Measurements from ENCODE around the gene SPTBN1.
"Not testable (repeated sequence)": the region's sequence is repeated elsewhere in the genome, so short reads cannot be mapped to it uniquely, and the experiment has no call there.

SPTBN1 gene

DNA sequence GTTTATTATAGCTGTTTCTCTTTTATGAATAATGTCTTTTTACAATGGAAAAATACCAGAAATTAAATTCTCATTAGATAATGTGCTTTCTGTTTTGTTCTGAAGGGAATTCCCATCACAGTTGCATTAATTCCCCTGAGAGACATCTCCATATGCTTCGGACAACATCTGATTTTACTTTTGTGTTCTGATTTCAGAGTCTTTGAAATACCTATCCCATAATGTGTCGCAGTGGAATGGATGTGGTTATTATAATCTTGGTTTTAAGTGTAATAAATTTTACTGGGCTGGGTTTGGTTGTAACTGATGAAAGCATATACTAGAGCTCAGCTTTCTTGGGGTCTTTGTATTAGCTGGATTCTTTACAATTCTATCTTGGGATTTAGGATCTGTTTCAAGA lies 12.5 kb downstream of the SPTBN1 start:
- no peak overlapping the region for H3K4me3 ChIP-seq (ENCODE audit: low read depth, low read length)

DNA sequence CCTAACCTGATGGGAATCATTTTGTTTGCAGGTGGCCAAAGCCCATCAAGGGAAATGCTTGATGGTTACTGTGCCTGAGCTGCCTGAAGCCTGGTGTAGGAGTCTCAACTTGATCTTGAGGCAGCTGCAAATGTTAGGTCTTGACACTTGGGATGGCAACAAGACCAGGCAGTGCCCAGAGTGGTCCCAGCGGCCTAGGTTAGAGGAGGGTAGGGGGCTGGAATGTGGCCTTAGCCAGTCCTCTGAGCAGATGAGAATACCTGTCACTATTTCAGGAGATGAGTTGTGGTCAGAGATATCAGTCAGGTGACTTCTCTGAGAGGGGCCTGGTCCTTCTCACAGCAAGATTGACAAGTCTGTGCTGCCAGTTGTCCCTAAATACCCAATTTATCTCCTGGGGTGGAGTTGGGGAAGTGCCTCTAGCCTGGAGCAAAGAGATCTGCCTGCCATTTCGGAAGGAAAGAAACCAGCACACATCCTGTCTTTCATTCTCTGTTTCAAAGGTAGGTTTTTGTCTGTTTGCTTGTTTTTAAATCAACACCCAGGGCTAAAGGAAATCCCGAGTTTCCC lies 13.4 kb downstream of the SPTBN1 start:
- no peak overlapping the region for H3K4me3 ChIP-seq (ENCODE audit: low read depth, low read length)

DNA sequence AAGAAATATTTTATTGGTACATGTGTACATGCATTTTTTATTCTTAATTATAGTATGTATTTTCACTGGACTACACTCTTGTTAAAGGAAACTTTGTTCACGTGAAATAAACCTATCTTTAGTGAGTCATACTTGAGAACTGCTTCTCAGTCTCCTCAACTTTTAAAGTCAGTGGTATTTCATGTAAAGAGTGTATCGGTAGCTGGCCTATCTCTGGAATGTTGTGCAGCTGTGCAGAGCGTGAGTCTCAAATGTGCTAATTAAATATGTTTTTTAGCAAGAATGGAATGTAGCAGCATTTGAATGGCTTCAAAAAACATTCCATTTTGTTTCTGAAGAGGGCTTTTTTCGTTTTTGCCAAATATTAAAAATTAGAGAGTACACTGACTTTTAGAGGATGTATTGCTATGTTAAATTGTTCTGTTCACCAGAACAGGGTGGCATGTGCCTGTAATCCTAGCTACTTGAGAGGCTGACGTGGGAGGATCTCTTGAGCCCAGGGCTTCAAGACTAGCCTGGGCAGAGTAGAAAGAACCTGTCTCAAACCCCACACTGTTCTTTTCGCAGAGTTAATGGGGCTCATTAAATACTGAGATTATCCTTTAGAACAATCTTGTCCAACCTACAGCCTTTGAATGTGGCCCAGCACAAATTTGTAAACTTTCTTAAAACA lies 14.3 kb downstream of the SPTBN1 start:
- H3K4me3 ChIP-seq (ENCODE audit: low read depth, low read length), result no peak overlapping the region

DNA sequence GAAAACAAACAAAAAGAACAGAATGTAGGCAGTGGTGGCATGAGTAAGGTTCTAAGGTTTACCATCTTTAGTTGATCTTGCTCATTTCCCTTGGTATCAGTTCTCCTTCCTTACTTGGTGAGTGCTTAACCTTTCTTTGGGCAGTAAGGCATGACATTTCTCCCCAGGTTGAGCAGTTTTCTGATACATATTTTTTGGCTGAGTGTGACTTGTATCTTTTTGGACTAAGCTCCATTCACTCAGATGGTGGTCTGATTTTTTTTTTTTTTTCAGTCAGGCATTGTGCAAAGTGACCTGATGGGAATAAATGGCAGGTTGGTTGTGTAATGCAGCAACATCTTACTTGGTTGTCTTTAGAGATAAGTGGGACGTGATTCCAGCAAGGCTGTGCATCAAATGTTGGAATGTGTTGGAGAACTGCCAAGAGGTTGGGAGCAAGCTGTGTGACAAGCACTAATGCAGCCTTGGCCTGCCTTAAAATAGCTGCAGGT lies 15.1 kb downstream of the SPTBN1 start:
- no peak overlapping the region for H3K4me3 ChIP-seq (ENCODE audit: low read depth, low read length)

DNA sequence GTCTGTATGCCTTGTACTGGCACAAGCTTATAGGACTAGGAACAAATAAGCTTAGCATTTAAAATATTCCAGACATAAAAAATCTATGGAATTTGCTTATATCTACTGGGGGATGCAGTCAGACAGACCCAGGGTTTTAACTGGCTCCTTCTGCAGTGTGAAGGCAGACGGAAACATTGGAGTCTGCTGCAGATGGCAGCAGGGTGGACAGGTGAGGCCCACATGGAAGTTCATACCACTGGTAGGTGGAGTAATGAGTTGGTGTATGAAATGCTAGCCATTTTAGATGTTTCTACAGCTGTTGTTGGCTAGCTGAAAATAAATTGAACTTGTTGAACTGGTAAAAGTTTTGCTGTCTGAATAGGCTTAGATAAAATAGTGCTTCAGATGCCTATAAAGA lies 17.7 kb downstream of the SPTBN1 start:
- no peak overlapping the region for H3K4me3 ChIP-seq (ENCODE audit: low read depth, low read length)

DNA sequence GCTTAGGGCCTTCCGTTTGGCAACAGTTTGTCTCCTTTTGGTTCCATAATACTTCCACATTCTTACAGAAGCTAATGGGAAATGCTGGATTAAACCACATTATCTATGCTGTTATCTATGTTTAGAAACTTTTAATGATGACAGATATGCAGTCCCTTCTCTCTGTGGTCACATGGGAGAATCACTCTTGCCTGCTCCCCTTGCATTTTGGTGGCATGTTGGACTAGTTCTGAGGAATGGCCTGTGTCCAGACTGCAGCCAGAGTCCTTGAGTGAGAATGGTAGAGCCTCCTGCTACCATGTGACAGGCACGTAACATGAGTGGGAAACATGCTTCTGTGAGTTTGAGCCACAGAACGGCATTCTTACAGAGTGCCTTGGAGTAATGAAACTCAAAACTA lies 19.2 kb downstream of the SPTBN1 start:
- no peak overlapping the region for H3K4me3 ChIP-seq (ENCODE audit: low read depth, low read length)

GRCh38 chr2:54475919-54476318 lies 19.8 kb downstream of the SPTBN1 start:
- H3K4me3 ChIP-seq (ENCODE audit: low read depth, low read length), result no peak overlapping the region

- no peak overlapping the region for H3K4me3 ChIP-seq (ENCODE audit: low read depth, low read length)
Observed at GRCh38 chr2:54476852-54477251, 20.7 kb downstream of the SPTBN1 start.

DNA sequence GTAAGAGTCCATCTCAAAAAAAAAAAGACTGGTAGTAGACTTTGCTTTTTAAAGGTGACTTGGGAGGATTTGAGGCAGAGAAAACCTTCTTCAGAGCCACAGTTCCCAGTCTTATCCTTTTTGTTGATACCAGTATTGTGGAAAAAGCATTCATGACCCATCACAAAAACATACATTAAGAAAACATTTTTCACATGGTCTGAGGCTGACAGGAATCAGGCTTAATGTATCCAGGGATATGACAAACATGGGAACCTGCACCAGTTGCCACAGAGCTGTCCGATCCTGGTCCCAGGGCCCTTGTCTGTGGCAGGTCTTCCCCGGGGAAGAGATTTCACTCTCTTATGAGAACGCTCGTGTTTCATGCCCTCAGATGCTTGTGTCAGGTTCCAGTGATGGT lies 21.8 kb downstream of the SPTBN1 start:
- no peak overlapping the region for H3K4me3 ChIP-seq (ENCODE audit: low read depth, low read length)

DNA sequence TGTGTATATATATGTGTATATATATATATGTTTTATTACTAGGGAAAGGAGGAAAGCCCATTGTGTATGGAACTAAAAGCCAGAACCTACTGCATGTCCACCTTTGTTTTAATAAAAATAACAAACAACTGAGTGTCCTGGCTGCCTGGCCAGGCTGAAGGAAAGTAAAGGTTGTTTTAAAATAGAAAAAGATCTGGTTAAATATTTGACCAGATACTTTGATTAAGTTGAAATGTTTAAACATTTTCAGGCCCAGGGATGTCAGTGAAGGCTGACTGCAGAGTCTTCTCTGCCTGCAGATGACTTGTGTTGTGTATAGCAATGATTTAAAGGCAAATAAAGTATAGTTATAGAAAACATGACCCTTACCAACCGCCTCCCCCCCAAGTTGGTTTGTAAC lies 22.8 kb downstream of the SPTBN1 start:
- no peak overlapping the region for H3K4me3 ChIP-seq (ENCODE audit: low read depth, low read length)

DNA sequence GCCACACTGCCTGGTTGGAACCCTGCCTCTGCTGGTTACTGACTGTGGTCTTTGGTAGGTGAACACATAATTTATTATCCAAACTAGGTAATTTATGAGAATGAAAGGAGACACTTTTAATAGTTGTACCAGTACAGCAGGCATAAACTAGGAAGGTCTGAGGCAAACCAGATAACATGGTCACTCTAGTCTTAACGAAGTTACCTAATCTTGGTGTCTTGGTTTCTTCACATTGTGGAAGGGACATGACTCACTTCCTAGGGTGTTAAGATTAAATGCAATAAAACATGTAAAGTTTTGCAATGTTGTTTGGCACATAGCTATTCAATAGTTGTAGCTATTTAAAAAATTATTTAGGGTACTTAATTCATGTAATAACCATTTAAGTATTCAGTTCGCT lies 23.3 kb downstream of the SPTBN1 start:
- no peak overlapping the region for H3K4me3 ChIP-seq (ENCODE audit: low read depth, low read length)

GRCh38 chr2:54480025-54480424 lies 23.9 kb downstream of the SPTBN1 start:
- no peak overlapping the region for H3K4me3 ChIP-seq (ENCODE audit: low read depth, low read length)

DNA sequence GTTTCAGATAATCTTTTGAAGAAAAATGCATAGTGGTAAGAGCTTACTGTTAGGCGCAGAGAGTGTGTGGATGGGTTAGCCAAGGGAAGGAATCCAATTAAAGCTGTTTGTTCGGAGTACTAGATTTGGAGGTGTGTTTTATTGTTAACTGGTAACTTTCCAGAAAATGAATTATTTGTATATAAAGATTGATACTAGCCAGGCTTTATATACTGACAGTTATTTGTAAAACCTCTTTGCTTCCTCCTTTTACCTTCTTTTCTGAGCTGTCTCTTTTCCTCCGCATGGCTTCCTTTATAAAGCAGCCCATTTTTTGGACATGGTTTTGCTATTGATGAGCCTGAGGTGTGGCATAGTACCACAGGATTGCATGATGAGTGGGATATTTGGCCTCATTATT lies 25.6 kb downstream of the SPTBN1 start:
- no peak overlapping the region for H3K4me3 ChIP-seq (ENCODE audit: low read depth, low read length)

DNA sequence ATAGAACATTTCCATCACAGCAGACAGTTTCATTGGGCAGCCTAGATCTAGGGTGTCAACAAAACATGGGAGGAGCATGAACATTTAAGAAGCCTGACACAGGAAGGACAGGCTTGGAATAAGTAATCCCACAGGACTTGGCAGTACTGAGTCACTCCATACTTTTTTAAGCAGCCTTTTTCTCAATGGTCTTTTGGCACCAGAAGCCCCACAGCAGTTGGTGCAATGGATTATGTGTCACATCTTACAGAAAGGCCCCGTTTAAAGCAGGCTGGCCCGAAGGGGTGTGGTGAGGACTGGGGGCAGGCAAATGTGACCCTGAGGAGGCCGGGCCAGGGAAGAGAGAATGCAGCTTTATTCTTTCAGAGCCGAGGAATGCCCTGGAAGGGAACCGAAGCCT lies 26.6 kb downstream of the SPTBN1 start:
- no peak overlapping the region for H3K4me3 ChIP-seq (ENCODE audit: low read depth, low read length)

DNA sequence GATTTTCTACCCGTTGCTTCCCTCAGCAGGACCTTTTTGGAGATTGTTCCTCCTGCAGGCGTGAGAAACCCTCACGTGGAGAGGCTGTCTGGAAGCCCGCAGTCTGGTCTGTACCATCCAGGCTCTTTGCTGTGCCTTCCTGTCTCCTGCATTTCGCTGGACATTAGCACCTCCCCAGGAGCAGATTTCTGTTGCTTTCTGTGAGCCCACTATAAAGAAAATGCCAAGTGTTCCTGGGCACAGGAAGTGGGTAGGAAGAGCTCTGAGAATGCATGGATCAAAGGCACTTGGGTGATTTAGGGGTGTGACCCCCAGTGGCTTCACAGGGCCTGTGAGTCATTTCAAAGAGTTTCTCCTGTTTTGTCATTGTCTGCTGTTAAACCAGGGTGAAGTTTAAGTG lies 27.3 kb downstream of the SPTBN1 start:
- H3K4me3 ChIP-seq (ENCODE audit: low read depth, low read length), result no peak overlapping the region

DNA sequence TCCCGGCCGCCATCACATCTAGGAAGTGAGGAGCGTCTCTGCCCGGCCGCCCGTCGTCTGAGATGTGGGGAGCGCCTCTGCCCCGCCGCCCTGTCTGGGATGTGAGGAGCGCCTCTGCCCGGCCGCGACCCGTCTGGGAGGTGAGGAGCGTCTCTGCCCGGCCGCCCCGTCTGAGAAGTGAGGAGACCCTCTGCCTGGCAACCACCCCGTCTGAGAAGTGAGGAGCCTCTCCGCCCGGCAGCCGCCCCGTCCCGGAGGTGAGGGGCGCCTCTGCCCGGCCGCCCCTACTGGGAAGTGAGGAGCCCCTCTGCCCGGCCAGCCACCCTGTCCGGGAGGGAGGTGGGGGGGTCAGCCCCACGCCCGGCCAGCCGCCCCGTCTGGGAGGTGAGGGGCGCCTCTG lies 29.6 kb downstream of the SPTBN1 start:
- not testable (repeated sequence) for H3K4me3 ChIP-seq (ENCODE audit: low read depth, low read length)

DNA sequence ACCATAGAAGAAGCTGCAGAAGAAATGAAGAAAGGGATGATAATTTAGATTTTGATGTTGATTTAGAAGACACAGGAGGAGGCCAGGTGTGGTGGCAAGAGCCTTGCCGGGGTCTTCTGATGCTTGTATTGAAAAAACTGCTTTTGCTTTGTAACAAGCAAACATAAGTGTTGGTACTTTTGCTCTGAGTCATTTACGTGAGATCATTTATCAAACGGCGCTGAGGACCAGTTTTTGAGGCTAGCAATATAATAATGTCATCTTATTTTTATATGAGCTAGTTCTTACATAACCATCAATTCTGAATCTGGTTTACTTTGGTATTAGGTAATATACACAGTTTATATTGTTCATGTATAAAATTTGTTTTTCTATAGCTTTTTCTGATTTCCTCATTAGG lies 30.6 kb downstream of the SPTBN1 start:
- no peak overlapping the region for H3K4me3 ChIP-seq (ENCODE audit: low read depth, low read length)

GRCh38 chr2:54490863-54491262 lies 34.7 kb downstream of the SPTBN1 start:
- no peak overlapping the region for H3K4me3 ChIP-seq (ENCODE audit: low read depth, low read length)

DNA sequence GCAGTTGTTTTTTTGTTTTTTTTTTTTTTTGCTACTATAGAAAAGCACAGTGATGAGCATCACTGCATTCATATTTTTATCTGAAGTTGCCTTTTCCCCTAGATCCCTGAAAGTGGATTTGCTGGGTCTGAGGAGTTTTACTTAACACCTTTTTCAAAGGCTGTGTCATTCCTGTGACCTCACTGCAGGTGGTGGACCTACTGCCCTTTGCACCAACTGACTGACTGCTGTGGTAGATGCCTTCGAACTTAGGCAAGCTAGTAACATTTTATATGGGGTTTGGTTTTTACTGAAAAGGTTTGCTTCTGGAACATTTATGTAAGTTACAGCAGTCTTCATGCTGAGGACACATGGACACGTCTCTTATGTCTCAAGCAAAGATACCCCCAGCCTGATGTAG lies 36.2 kb downstream of the SPTBN1 start:
- H3K4me3 ChIP-seq (ENCODE audit: low read depth, low read length), result no peak overlapping the region

DNA sequence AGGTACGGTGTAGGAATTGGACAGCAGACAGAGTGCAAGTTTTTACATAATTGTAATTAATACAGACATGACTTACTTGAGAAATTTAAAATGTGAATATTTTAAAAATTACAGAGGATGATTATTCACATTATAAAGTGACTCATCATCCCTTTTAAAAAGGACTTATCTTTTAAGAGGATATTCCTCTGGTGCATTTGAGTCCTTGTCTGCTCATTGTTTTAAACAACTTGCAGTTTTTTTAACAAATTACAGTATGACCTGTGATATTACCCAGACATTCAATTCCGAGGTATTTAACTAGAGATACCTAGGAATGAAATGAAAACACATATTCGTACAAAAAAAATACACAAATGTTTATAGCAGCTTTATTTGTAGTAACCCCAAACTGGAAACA lies 38.0 kb downstream of the SPTBN1 start:
- H3K4me3 ChIP-seq (ENCODE audit: low read depth, low read length), result no peak overlapping the region

- H3K4me3 ChIP-seq (ENCODE audit: low read depth, low read length), result no peak overlapping the region
Observed at GRCh38 chr2:54496920-54497319, 40.8 kb downstream of the SPTBN1 start.

DNA sequence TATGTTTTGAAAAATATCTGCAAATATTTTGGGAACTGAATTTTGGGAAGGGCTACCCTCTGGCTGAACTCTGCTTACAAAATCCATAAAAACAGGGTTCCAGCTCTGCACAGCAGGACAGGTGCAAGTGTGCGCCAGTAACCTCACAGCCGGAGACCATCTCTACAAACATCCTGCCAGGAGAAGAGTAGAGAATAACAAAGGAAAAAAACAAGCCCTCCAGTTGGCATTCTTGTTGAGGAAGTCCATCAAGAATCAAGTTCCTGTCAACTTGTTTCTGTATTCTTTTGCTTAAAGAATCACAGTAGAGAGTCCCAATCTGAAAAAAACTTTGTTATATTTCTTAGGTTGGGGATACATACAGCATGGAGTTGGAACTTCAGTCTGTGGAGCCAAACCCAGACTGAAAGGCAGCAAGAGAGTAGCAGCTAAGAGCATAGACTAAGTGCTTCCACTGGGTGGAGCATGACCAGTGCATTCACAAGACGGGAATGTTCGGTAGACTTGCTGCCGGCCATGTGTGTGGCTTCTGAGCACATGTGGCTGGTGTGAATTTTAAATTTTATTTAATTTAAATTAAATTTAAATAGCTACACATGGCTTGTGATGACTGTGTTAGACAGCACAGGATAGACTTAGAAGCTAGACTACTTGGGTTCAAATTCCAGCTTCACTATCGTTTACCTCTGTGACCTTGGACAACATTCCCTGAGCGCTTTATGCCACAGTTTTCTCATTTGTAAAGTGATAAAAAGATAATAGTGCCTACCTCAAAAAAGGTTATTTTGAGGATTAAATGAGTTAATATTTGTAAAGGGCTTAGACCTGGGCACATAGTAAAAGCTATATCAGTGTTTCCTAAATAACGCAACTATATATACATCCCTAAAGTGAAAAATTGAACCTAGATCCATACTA lies 41.9 kb downstream of the SPTBN1 start:
- no peak overlapping the region for H3K4me3 ChIP-seq (ENCODE audit: low read depth, low read length)
